Left ventricle myocardium inferior (tissue), 1 donor: Measurements from ENCODE around the gene DMAC1. TPM values are rescaled to one million over a fixed set of nuclear protein-coding genes. Genes with fewer than 3 reads are reported as not detected.

Experiments used
- DNase-seq: peaks from one replicate; pipeline ENCODE4 v3.0.0-alpha.2; 2020
- H3K27ac ChIP-seq: fragments of 200-600 bp; replicated peaks from 2 replicates; pipeline ENCODE4 v1.8.0; 2021
- H3K27me3 ChIP-seq: fragments of 200-600 bp; 2 replicates; pipeline ENCODE4 v1.8.0; 2021; ENCODE audit warnings: low read depth
- H3K36me3 ChIP-seq: fragments of 200-600 bp; 2 replicates; pipeline ENCODE4 v1.8.0; 2021
- H3K4me1 ChIP-seq: fragments of 200-600 bp; 2 replicates; pipeline ENCODE4 v1.8.0; 2021
- H3K4me3 ChIP-seq: fragments of 200-600 bp; 2 replicates; pipeline ENCODE4 v1.8.0; 2021; ENCODE audit warnings: mild to moderate bottlenecking, moderate library complexity
- H3K9me3 ChIP-seq: fragments of 200-600 bp; replicated peaks from 2 replicates; pipeline ENCODE4 v1.8.0; 2021
- intact Hi-C: fragments of 100-400 bp; cut with micrococcal nuclease; formaldehyde crosslinking; loops from one replicate; pipeline ENCODE4 v1.11.0; 2022
- long read RNA-seq: library from polyadenylated mRNA; unstranded; transcript quantifications from one replicate; pipeline ENCODE4 v2.0.0, GENCODE V29; 2021
- total RNA-seq: library from RNA; stranded (reverse); fragmentation: NEBNext Ultra II Directional; extraction: Animal tissue kit (Norgen Biotek cat#: 25700); gene quantifications from one replicate; pipeline ENCODE4 v1.2.1, GENCODE V29; 2021
- TF ChIP-seq, protein P1 (sequence below): fragments of 200-600 bp; IDR thresholded peaks from 2 replicates; pipeline ENCODE4 v1.8.0; 2021; ENCODE audit warnings: antibody characterized with exemption, mild to moderate bottlenecking, borderline replicate concordance
- donor health status: DM: no; HTN: yes; CAD: no; lungs with severe emphysema.

DMAC1 gene, protein sequence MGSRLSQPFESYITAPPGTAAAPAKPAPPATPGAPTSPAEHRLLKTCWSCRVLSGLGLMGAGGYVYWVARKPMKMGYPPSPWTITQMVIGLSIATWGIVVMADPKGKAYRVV
- total RNA-seq, result 139 TPM
- long read RNA-seq, transcript DMAC1-201 (2 exons, 2,755 nt), result major isoform, 140 of 160 reads
- long read RNA-seq, partial matches to known transcripts, result 0 of 160 reads
- long read RNA-seq, other reads (novel, unspliced or antisense), result 20 of 160 reads

DNA sequence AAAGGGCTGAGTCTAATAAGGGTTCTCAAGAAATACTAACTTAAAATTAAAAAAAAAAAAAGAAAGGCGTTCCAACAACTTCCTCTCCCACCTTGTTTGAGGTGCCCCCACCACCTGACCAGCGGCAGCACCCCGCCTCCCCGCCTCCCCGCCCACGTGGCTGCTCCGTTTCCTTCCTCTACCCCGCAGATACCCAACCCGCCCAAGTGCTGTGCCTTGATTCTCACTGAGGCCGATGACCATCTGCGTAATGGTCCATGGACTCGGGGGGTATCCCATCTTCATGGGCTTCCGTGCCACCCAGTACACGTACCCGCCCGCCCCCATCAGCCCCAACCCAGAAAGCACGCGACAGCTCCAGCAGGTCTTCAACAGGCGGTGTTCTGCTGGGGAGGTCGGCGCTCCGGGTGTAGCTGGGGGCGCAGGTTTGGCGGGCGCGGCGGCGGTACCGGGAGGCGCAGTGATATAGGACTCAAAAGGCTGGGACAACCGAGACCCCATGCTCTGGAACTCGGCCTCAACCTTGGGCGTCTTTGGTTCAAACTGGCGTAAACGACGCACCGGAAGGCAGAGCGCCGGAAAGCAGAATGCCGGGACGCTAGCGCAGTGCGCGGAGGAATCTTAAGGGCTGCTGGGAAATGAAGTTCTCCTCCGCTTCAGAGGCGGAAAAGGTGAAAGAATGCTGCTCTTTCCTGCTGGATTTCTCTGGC lies at the start of gene DMAC1:
Gene DMAC1, minus strand, starts transcription at position 545 of the 710 bp plus-strand sequence. Its CDS starts 44 bp downstream, at position 501.
- Histone ChIP-seq H3K4me3 (peak within 1 kb of the TSS; percentile 91), H3K9me3 (no peaks in the 10 kb centered on the region), H3K27ac (peak within 1 kb of the TSS; percentile 96), H3K36me3 (peaks cover 30% of the 10 kb centered on the region), H3K27me3 (no peaks in the 10 kb centered on the region), H3K4me1 (peaks cover 26% of the 10 kb centered on the region)
- TF ChIP-seq, protein P1, sequence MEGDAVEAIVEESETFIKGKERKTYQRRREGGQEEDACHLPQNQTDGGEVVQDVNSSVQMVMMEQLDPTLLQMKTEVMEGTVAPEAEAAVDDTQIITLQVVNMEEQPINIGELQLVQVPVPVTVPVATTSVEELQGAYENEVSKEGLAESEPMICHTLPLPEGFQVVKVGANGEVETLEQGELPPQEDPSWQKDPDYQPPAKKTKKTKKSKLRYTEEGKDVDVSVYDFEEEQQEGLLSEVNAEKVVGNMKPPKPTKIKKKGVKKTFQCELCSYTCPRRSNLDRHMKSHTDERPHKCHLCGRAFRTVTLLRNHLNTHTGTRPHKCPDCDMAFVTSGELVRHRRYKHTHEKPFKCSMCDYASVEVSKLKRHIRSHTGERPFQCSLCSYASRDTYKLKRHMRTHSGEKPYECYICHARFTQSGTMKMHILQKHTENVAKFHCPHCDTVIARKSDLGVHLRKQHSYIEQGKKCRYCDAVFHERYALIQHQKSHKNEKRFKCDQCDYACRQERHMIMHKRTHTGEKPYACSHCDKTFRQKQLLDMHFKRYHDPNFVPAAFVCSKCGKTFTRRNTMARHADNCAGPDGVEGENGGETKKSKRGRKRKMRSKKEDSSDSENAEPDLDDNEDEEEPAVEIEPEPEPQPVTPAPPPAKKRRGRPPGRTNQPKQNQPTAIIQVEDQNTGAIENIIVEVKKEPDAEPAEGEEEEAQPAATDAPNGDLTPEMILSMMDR, result no peak
- intact Hi-C loops, result no loop called here
- peak; percentile 72 for DNase-seq

DNA sequence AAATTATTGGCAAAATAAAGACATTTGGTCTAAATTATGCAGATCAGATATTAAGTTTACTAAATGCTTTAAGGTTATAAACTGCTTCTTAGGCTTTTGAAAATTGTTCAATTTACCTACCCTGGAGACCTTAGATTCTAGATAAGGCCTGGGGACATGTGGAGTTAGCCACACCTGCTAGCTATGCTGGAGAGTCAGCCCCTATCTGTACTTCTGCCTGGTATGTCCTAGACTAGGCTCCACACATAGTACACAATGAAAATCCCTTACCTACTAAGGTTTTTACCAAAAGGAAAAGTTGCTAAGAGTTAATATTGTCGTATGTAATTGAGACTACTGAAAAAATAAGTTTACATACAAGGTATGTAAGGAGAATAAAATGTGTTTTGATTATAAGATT lies 49.8 kb upstream of the DMAC1 start:
- TF ChIP-seq, protein P1, result no peak
- no peaks in the 10 kb centered on the region for H3K4me1 ChIP-seq
- H3K36me3 ChIP-seq, result no peaks in the 10 kb centered on the region
- no peak overlapping the region for H3K4me3 ChIP-seq
- H3K9me3 ChIP-seq, result no peaks in the 10 kb centered on the region
- H3K27me3 ChIP-seq, result no peaks in the 10 kb centered on the region
- intact Hi-C loops, result no loop called here
- H3K27ac ChIP-seq, result no peak overlapping the region
- no peak for DNase-seq

DNA sequence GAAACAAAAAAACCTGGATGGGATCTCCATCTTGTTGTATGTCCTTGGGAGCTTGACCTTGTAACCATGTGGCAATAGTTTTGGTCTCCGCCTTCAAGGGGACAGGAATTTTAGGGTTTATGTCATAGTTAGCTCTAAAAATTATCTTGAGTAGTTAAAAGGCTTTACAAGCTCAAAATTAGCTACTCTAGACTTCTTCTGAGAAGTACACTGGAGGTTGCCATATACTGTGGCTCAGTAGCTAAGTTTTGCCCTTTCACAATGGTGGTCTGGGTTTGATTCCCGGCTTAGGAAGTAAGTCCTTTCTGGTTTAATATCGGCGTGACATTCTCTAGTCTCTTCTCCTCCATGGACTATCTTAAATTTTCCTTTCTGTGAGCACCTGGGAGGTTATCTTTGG lies 48.9 kb upstream of the DMAC1 start:
- Histone ChIP-seq H3K9me3 (no peaks in the 10 kb centered on the region), H3K36me3 (no peaks in the 10 kb centered on the region), H3K27me3 (no peaks in the 10 kb centered on the region), H3K4me1 (no peaks in the 10 kb centered on the region), H3K27ac (no peak overlapping the region), H3K4me3 (no peak overlapping the region)
- TF ChIP-seq, protein P1, result no peak
- intact Hi-C loops, result no loop called here
- DNase-seq, result no peak

DNA sequence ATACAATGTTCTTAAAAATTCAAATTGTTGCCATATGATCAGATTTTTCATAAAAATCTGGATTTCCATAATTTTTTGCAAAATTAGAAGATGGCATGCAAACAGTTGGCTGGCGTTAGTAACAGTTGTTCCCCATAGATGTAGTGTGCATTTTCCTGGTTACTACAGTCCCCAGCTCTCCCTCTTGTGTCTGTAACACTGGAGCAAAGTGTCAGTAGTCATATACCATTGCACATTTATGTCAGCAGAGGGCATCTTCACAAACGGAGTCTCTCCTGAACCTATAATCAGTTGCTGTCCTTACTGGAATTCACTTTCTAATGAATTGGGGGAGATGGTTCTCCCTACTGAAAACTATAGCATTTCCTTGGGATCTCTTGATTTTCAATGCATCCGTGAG lies 44.7 kb upstream of the DMAC1 start:
- Histone ChIP-seq H3K9me3 (no peaks in the 10 kb centered on the region), H3K36me3 (no peaks in the 10 kb centered on the region), H3K4me3 (no peak overlapping the region), H3K27ac (no peak overlapping the region), H3K4me1 (no peaks in the 10 kb centered on the region), H3K27me3 (no peaks in the 10 kb centered on the region)
- intact Hi-C loops, result no loop called here
- TF ChIP-seq, protein P1, result peak; percentile 49
- DNase-seq, result no peak

DNA sequence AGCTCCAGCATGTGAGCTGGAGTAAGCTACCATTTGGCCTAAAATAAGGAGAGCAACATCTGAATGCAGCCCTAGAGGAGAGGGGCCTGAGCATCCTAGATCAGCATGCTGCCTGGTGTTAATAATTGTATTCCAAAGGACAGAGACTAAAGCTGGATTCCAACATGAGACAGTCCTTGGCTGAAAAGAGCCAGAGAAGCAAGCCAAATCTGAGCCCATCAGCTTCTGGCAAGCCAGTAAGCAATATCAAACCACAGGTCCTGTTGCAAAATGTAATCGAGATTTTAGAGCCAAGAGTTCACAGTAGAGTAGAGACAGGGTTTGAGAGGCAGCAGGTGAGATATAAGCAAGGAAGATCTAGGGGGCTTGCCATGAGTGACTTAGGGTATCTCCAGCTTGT lies 42.3 kb upstream of the DMAC1 start:
- no peak for DNase-seq
- Histone ChIP-seq H3K36me3 (no peaks in the 10 kb centered on the region), H3K27me3 (no peaks in the 10 kb centered on the region), H3K9me3 (no peaks in the 10 kb centered on the region), H3K27ac (no peak overlapping the region), H3K4me3 (no peak overlapping the region), H3K4me1 (no peaks in the 10 kb centered on the region)
- TF ChIP-seq, protein P1, result no peak
- intact Hi-C loops, result no loop called here
